Urinary bladder (tissue), 4 donors: ENCODE results near the gene XRCC6. TPM values are rescaled to one million over a fixed set of nuclear protein-coding genes. Genes with fewer than 3 reads are reported as not detected.

ENCODE experiments used
- DNase-seq: peaks from one replicate; pipeline ENCODE4 v3.0.0-alpha.2; 2015; ENCODE audit errors: extremely low spot score
- H3K27ac ChIP-seq: one replicate; pipeline ENCODE4 v1.5.1; 2013; ENCODE audit warnings: low read depth, mild to moderate bottlenecking, moderate library complexity
- H3K36me3 ChIP-seq: one replicate; pipeline ENCODE4 v1.6.1; 2013; ENCODE audit warnings: mild to moderate bottlenecking, moderate library complexity; ENCODE audit not compliant: insufficient read depth
- H3K4me1 ChIP-seq: one replicate; pipeline ENCODE4 v1.6.1; 2013; ENCODE audit warnings: mild to moderate bottlenecking, moderate library complexity; ENCODE audit not compliant: insufficient read depth
- H3K4me3 ChIP-seq: one replicate; pipeline ENCODE4 v1.5.1; 2013; ENCODE audit warnings: low read depth, low read length
- WGBS: extraction: QIAGEN DNeasy Blood & Tissue Kit; methylation state at CpG from one replicate; pipeline ENCODE4 v1.1.7; 2013; 5-methylcytosine and 5-hydroxymethylcytosine counted together
- polyA plus RNA-seq: library from polyadenylated mRNA; stranded (reverse); fragments of 200-250 nt; gene quantifications from one replicate; pipeline ENCODE4 v1.2.3, GENCODE V29; 2013
- small RNA-seq: library from RNA; depleted of rRNA; stranded (forward); fragments of <200 nt; gene quantifications from one replicate; pipeline ENCODE3, GENCODE V24; 2014
- total RNA-seq: library from RNA; depleted of rRNA; stranded (reverse); fragments of >200 nt; gene quantifications from one replicate; pipeline ENCODE4 v1.2.3, GENCODE V29; 2014
- donor health status: healthy with polysubstance abuse.
- donor health status: healthy.

XRCC6 gene
- total and polyA plus RNA-seq, 2 donors, result 195 to 199 TPM

GRCh38 chr22:41688365-41689211 lies 67.5 kb downstream of the XRCC6 start, which contains the start of gene SNU13:
SNU13 (minus strand) TSS chr22:41688867; CDS start chr22:41688796, 71 bp downstream.
- under 1% methylated on average over 62 of the region's 62 CpGs for WGBS
- Histone ChIP-seq H3K36me3 (no peaks in the 10 kb centered on the region), H3K4me3 (peak within 1 kb of the TSS; percentile 80), H3K27ac (peak within 1 kb of the TSS; percentile 95), H3K4me1 (no peaks in the 10 kb centered on the region)
- DNase-seq, result peak; percentile 85

GRCh38 chr22:41690476-41690875 lies 69.4 kb downstream of the XRCC6 start:
- Histone ChIP-seq H3K36me3 (no peaks in the 10 kb centered on the region), H3K4me1 (no peaks in the 10 kb centered on the region), H3K4me3 (no peak overlapping the region), H3K27ac (no peak overlapping the region)
- WGBS, result 89% methylated on average over 3 of the region's 3 CpGs
- DNase-seq, result no peak

GRCh38 chr22:41695211-41695610 lies 74.1 kb downstream of the XRCC6 start:
- no peak overlapping the region for H3K4me3 ChIP-seq
- no peaks in the 10 kb centered on the region for H3K4me1 ChIP-seq
- H3K36me3 ChIP-seq, result no peaks in the 10 kb centered on the region
- no peak overlapping the region for H3K27ac ChIP-seq
- DNase-seq, result no peak
- 94% methylated on average over 2 of the region's 2 CpGs for WGBS

GRCh38 chr22:41696703-41697102 lies 75.6 kb downstream of the XRCC6 start:
- no peak for DNase-seq
- H3K27ac ChIP-seq, result no peak overlapping the region
- WGBS, result 53% methylated on average over 11 of the region's 11 CpGs
- H3K4me1 ChIP-seq, result no peaks in the 10 kb centered on the region
- H3K4me3 ChIP-seq, result no peak overlapping the region
- H3K36me3 ChIP-seq, result no peaks in the 10 kb centered on the region

DNA sequence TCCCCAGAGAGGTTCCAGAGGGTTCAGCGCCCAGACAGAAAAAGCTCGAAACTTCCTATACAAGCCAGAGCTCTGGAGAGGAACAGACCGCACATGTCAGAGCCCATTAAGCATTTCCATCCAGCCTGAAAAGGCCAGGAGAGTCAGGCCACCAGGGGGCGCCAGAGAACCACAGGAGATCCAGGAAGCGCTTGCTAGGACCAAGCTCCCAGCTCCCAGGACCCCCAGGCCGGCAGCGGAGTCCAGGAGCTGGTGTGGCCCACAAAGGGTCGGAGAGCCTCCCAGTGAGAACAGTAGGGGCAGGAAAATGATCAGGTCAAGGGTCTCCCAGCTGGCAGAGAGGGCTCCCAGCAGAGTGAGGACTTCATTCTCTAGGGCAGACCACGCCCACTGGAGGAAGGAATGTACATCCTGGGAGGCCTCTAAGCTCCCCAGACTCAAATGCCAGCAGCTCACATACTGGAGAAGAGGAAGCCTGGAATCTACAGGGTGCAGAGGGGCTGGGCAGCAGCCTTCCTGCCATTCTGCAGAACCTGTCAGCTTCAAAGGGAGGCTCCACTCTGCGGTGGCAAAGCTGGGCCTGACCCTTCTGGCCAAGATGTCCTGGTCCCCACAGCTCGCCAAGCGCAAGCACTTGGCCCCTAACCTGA lies 76.2 kb downstream of the XRCC6 start:
- Histone ChIP-seq H3K27ac (no peak overlapping the region), H3K4me3 (no peak overlapping the region), H3K36me3 (no peaks in the 10 kb centered on the region), H3K4me1 (no peaks in the 10 kb centered on the region)
- WGBS, result 24% methylated on average over 12 of the region's 12 CpGs
- peak; percentile 85 for DNase-seq

DNA sequence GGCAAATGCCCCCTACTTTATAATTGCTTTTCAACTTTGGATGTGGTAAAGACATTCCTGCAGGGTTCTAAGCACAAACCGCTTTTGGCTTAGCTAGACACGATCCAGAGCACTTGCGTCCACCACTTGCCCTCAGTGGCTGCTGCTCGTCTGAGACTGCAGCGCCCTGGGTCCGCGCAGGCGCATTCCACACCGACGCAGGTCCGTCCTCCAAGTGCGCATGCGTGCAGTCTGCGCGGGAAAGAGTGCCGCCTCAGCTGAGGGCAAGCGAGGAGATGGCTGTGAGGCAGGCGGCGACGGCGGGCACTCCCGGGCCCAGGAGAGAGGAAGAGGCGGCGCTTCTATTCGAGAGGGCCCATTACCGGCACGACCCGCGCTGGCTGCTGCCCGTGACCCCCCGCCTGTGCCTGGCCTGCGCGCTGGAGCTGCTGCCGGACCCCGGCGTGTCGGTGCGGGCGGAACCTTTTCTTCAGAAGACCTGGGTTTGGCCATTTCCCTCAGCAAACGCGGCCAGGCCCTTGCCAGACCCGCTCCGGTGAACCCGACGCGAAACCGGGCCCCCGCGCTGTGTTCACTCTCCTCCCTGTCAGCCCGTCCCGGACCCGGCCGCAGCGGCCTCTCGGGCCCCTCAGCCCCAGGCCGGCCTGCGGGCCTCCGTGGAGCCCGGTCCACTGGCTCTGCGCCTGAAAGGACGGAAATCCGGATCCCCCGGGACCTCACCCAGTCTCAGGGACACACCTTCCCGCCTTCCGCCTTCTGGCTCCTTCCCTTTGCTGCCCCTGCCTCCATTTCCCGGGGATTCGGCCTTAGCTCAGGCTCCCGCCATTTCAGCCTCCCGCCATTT lies 78.4 kb downstream of the XRCC6 start, which contains the start of gene MEI1:
MEI1 (plus strand) TSS at position 240 of the 844 bp plus-strand sequence; CDS start at position 276, 36 bp downstream.
- no peak within 1 kb of the TSS for H3K27ac ChIP-seq
- H3K36me3 ChIP-seq, result no peaks in the 10 kb centered on the region
- 42% methylated on average over 69 of the region's 69 CpGs for WGBS
- DNase-seq, result no peak
- no peak within 1 kb of the TSS for H3K4me3 ChIP-seq
- no peaks in the 10 kb centered on the region for H3K4me1 ChIP-seq

DNA sequence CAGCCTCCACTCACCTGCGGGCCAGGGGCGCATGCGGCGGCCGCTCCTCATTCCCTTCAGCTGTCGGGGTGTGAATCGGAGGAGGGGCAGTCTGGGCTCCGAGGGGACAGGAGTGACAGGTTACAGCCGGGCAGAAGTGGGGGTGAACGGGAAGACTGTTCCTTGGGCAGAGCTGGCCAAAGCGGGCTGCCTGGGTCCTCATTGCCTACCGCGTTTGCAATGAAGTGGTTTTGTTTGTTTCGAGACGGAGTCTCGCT lies 78.9 kb downstream of the XRCC6 start:
- no peaks in the 10 kb centered on the region for H3K4me1 ChIP-seq
- no peak overlapping the region for H3K4me3 ChIP-seq
- H3K36me3 ChIP-seq, result no peaks in the 10 kb centered on the region
- no peak for DNase-seq
- H3K27ac ChIP-seq, result no peak overlapping the region
- WGBS, result 96% methylated on average over 16 of the region's 16 CpGs

- no peak overlapping the region for H3K4me3 ChIP-seq
- WGBS, result 91% methylated on average over 9 of the region's 9 CpGs
- no peaks in the 10 kb centered on the region for H3K36me3 ChIP-seq
- no peak overlapping the region for H3K27ac ChIP-seq
- H3K4me1 ChIP-seq, result no peaks in the 10 kb centered on the region
- DNase-seq, result no peak
Measured at GRCh38 chr22:41702763-41703162, 81.7 kb downstream of the XRCC6 start.

GRCh38 chr22:41709341-41709740 lies 88.2 kb downstream of the XRCC6 start:
- Histone ChIP-seq H3K4me1 (no peaks in the 10 kb centered on the region), H3K4me3 (no peak overlapping the region), H3K36me3 (no peaks in the 10 kb centered on the region), H3K27ac (no peak overlapping the region)
- no peak for DNase-seq
- 88% methylated on average over 10 of the region's 10 CpGs for WGBS

DNA sequence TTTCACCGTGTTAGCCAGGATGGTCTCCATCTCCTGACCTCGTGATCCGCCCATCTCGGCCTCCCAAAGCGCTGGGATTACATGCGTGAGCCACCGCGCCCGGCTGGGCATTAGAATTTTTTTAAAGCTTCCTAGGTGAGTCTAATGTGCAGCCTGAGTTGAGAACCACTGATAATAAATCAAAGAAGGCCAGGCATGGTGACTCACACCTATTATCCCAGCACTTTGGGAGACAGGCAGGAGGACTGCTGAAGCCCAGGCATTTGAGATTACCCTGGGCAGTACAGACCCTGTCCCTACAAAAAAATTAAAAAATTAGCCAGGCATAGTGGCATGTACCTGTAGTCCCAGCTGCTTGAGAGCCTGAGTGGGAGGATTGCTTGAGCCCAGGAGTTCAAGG lies 91.9 kb downstream of the XRCC6 start:
- no peak for DNase-seq
- Histone ChIP-seq H3K36me3 (no peaks in the 10 kb centered on the region), H3K4me3 (no peak overlapping the region), H3K4me1 (no peaks in the 10 kb centered on the region), H3K27ac (no peak overlapping the region)
- 93% methylated on average over 9 of the region's 9 CpGs for WGBS

Small RNA genes lying within 50 kb of the gene (small RNA-seq; reads per million reads assigned to genes)
- not detected for gene HMGN2P10
- gene RF00019, result not detected
- not detected for gene RNU6-476P

Other genes starting within 250 kb of the XRCC6 start
- gene TEF, start 239.4 kb upstream of the XRCC6 start, total RNA-seq, result 9.0 TPM
- gene TEF, start 239.4 kb upstream of the XRCC6 start, polyA plus RNA-seq, result 32.1 TPM
- gene TOB2, start 174.5 kb upstream of the XRCC6 start, total RNA-seq, result 20.9 TPM
- 34.0 TPM for gene TOB2, start 174.5 kb upstream of the XRCC6 start, polyA plus RNA-seq
- 37.3 TPM for gene PHF5A, start 152.6 kb upstream of the XRCC6 start, total RNA-seq
- 38.1 TPM for gene PHF5A, start 152.6 kb upstream of the XRCC6 start, polyA plus RNA-seq
- gene ACO2, start 152.2 kb upstream of the XRCC6 start, total RNA-seq, result 41.8 TPM
- gene ACO2, start 152.2 kb upstream of the XRCC6 start, polyA plus RNA-seq, result 84.6 TPM
- gene POLR3H, start 76.8 kb upstream of the XRCC6 start, total RNA-seq, result 12.8 TPM
- gene POLR3H, start 76.8 kb upstream of the XRCC6 start, polyA plus RNA-seq, result 25.1 TPM
- gene CSDC2, start 60.3 kb upstream of the XRCC6 start, total RNA-seq, result 1.1 TPM
- 15.1 TPM for gene CSDC2, start 60.3 kb upstream of the XRCC6 start, polyA plus RNA-seq
- gene PMM1, start 31.5 kb upstream of the XRCC6 start, total RNA-seq, result 8.8 TPM
- gene PMM1, start 31.5 kb upstream of the XRCC6 start, polyA plus RNA-seq, result 63.2 TPM
- 12.7 TPM for gene DESI1, start 252 bp upstream of the XRCC6 start, total RNA-seq
- 14.5 TPM for gene DESI1, start 252 bp upstream of the XRCC6 start, polyA plus RNA-seq
- gene SNU13, start 67.6 kb downstream of the XRCC6 start, total RNA-seq, result 41.3 TPM
- gene SNU13, start 67.6 kb downstream of the XRCC6 start, polyA plus RNA-seq, result 137 TPM
- gene MEI1, start 78.2 kb downstream of the XRCC6 start, total RNA-seq, result 0.95 TPM
- gene MEI1, start 78.2 kb downstream of the XRCC6 start, polyA plus RNA-seq, result 1.3 TPM
- 15.0 TPM for gene CCDC134, start 179.4 kb downstream of the XRCC6 start, total RNA-seq
- gene CCDC134, start 179.4 kb downstream of the XRCC6 start, polyA plus RNA-seq, result 2.4 TPM
- gene SREBF2, start 211.8 kb downstream of the XRCC6 start, total RNA-seq, result 49.7 TPM
- gene SREBF2, start 211.8 kb downstream of the XRCC6 start, polyA plus RNA-seq, result 51.3 TPM